GM18519 (cell line): ENCODE data around the gene FRYL.
A peak's percentile ranks its signal among the peaks of the same experiment; 100 is the strongest.
"Not testable (repeated sequence)": the region's sequence is repeated elsewhere in the genome, so short reads cannot be mapped to it uniquely, and the experiment has no call there.

Experiments used
- ATAC-seq: cut with Tn5 transposase; IDR thresholded peaks from one replicate; pipeline ENCODE4 v1.9.1; 2021; ENCODE audit warnings: mild to moderate bottlenecking, moderate library complexity; ENCODE audit not compliant: unreplicated experiment, low FRiP score

FRYL gene

GRCh38 chr4:48779998-48780864 is at the start of gene FRYL:
Gene FRYL, minus strand, starts transcription at chr4:48780279. Its CDS starts 145,869 bp downstream, at chr4:48634410.
- peak; percentile 71 for ATAC-seq

- ATAC-seq, result no peak
These were observed 47.5 kb upstream of the FRYL start for GRCh38 chr4:48827622-48828021.

- not testable (repeated sequence) for ATAC-seq
These were observed 41.4 kb upstream of the FRYL start for GRCh38 chr4:48821431-48821830.

GRCh38 chr4:48816971-48817370 is 36.9 kb upstream of the FRYL start:
- ATAC-seq, result no peak

GRCh38 chr4:48816297-48816696 is 36.2 kb upstream of the FRYL start:
- ATAC-seq, result not testable (repeated sequence)

- peak; percentile 40 for ATAC-seq
These were observed 35.4 kb upstream of the FRYL start for GRCh38 chr4:48815483-48815882.

- ATAC-seq, result peak; percentile 84
These were observed 33.9 kb upstream of the FRYL start for GRCh38 chr4:48813964-48814363.

GRCh38 chr4:48812866-48813265 is 32.8 kb upstream of the FRYL start:
- ATAC-seq, result no peak

- no peak for ATAC-seq
These were observed 24.7 kb upstream of the FRYL start for GRCh38 chr4:48804584-48805301.

GRCh38 chr4:48801016-48801715 is 21.1 kb upstream of the FRYL start:
- no peak for ATAC-seq

GRCh38 chr4:48800155-48800554 is 20.1 kb upstream of the FRYL start:
- not testable (repeated sequence) for ATAC-seq

GRCh38 chr4:48799157-48799556 is 19.1 kb upstream of the FRYL start:
- no peak for ATAC-seq

GRCh38 chr4:48798117-48798516 is 18.0 kb upstream of the FRYL start:
- ATAC-seq, result no peak

GRCh38 chr4:48796927-48797679 is 17.0 kb upstream of the FRYL start:
- ATAC-seq, result no peak

- no peak for ATAC-seq
These were observed 16.3 kb upstream of the FRYL start for GRCh38 chr4:48796191-48796926.

- ATAC-seq, result no peak
These were observed 15.0 kb upstream of the FRYL start for GRCh38 chr4:48795108-48795507.

- ATAC-seq, result no peak
These were observed 12.4 kb upstream of the FRYL start for GRCh38 chr4:48792348-48793006.

GRCh38 chr4:48791313-48791712 is 11.2 kb upstream of the FRYL start:
- no peak for ATAC-seq

- no peak for ATAC-seq
These were observed 10.5 kb upstream of the FRYL start for GRCh38 chr4:48790561-48790960.
